T-helper 1 cell (primary cell): ENCODE measurements around the gene VWA3A.
A peak's percentile ranks its signal among the peaks of the same experiment; 100 is the strongest.
"Not testable (repeated sequence)": the region's sequence is repeated elsewhere in the genome, so short reads cannot be mapped to it uniquely, and the experiment has no call there.

Experiments
- DNase-seq, 5 donors: peaks; one replicate each; pipeline ENCODE4 v3.0.0-alpha.2; 2012 to 2020
- total RNA-seq, 4 donors: gene quantifications; one replicate each; lab custom pipeline; 2026; lab: John Stamatoyannopoulos, UW

Gene VWA3A
- total RNA-seq: 0.27 to 0.61 (median 0.57) reads per million in 4 donors

GRCh38 chr16:22092143-22092933 lies at the start of gene VWA3A:
Gene VWA3A, plus strand, starts transcription at chr16:22092541. Its CDS starts 97 bp downstream, at chr16:22092638.
- DNase-seq: no peak

- DNase-seq: not testable (repeated sequence)
Measured at GRCh38 chr16:22043882-22044281, 48.5 kb upstream of the VWA3A start.

- DNase-seq: not testable (repeated sequence)
Measured at GRCh38 chr16:22045888-22046287, 46.5 kb upstream of the VWA3A start.

GRCh38 chr16:22050963-22051362 lies 41.4 kb upstream of the VWA3A start:
- DNase-seq: no peak

GRCh38 chr16:22052980-22053379 lies 39.4 kb upstream of the VWA3A start:
- no peak for DNase-seq

- DNase-seq: peak in 1 of 5 donors; percentile 27
Measured at GRCh38 chr16:22053921-22054341, 38.4 kb upstream of the VWA3A start.

- peak in 1 of 5 donors; percentile 60 for DNase-seq
Measured at GRCh38 chr16:22054847-22055590, 37.3 kb upstream of the VWA3A start.

- DNase-seq: no peak
Measured at GRCh38 chr16:22055881-22056280, 36.5 kb upstream of the VWA3A start.

GRCh38 chr16:22063888-22064467 lies 28.4 kb upstream of the VWA3A start:
- DNase-seq: no peak

- DNase-seq: no peak
Measured at GRCh38 chr16:22065252-22065651, 27.1 kb upstream of the VWA3A start.

- DNase-seq: no peak
Measured at GRCh38 chr16:22070361-22071330, 21.7 kb upstream of the VWA3A start.

- no peak for DNase-seq
Measured at GRCh38 chr16:22071331-22071910, 20.9 kb upstream of the VWA3A start.

- no peak for DNase-seq
Measured at GRCh38 chr16:22073350-22073749, 19.0 kb upstream of the VWA3A start.

- DNase-seq: no peak
Measured at GRCh38 chr16:22075043-22075757, 17.1 kb upstream of the VWA3A start.

- no peak for DNase-seq
Measured at GRCh38 chr16:22075776-22076175, 16.6 kb upstream of the VWA3A start.

GRCh38 chr16:22077700-22078313 lies 14.5 kb upstream of the VWA3A start:
- peak; percentile 38 to 68 (median 51) for DNase-seq

- DNase-seq: no peak
Measured at GRCh38 chr16:22078656-22079055, 13.7 kb upstream of the VWA3A start.

- no peak for DNase-seq
Measured at GRCh38 chr16:22081050-22081449, 11.3 kb upstream of the VWA3A start.

GRCh38 chr16:22086440-22086839 lies 5.9 kb upstream of the VWA3A start:
- no peak for DNase-seq

GRCh38 chr16:22088642-22089041 lies 3.7 kb upstream of the VWA3A start:
- no peak for DNase-seq

- no peak for DNase-seq
Measured at GRCh38 chr16:22089910-22090309, 2.4 kb upstream of the VWA3A start.
